Esophagus muscularis mucosa (tissue), 4 donors: ENCODE measurements around the gene FTCDNL1. TPM values are rescaled to one million over a fixed set of nuclear protein-coding genes. Genes with fewer than 3 reads are reported as not detected.

Source experiments
- DNase-seq: peaks from one replicate; pipeline ENCODE4 v3.0.0-alpha.2; 2017; ENCODE audit errors: extremely low spot score
- H3K27ac ChIP-seq, 4 donors: fragments of 200-600 bp; sonication (generic); replicated peaks in 1 of 4; 1 replicate in 3 of 4; 2 replicates in 1 of 4; pipeline ENCODE4 v1.5.1; 2016 to 2019; ENCODE audit warnings: mild to moderate bottlenecking in 1 of 4
- H3K27me3 ChIP-seq, 4 donors: fragments of 200-600 bp; sonication (generic); one replicate each; pipeline versions ENCODE4 v1.5.1 to v1.6.0; 2016 to 2019
- H3K36me3 ChIP-seq, 4 donors: fragments of 200-600 bp; sonication (generic); one replicate each; pipeline ENCODE4 v1.5.1; 2016 to 2019
- H3K4me1 ChIP-seq, 4 donors: fragments of 200-600 bp; sonication (generic); one replicate each; pipeline ENCODE4 v1.5.1; 2016 to 2019
- H3K4me3 ChIP-seq, 4 donors: fragments of 200-600 bp; sonication (generic); 1 replicate in 2 of 4; 2 replicates in 2 of 4; pipeline ENCODE4 v1.5.1; 2016 to 2019; ENCODE audit warnings: mild to moderate bottlenecking in 4 of 4, moderate library complexity in 1 of 4
- H3K9me3 ChIP-seq, 4 donors: fragments of 200-600 bp; sonication (generic); 1 replicate in 3 of 4; 2 replicates in 1 of 4; pipeline ENCODE4 v1.5.1; 2016 to 2019
- EP300 ChIP-seq: sonication (generic); formaldehyde crosslinking; IDR thresholded peaks from one replicate; pipeline ENCODE4 v1.6.1; 2017; ENCODE audit warnings: antibody characterized with exemption
- POLR2A ChIP-seq: fragments of 450-650 bp; IDR thresholded peaks from one replicate; pipeline ENCODE4 v1.6.1; 2017; ENCODE audit warnings: antibody characterized with exemption, moderate library complexity, mild to moderate bottlenecking, low read depth
- POLR2AphosphoS5 ChIP-seq, 2 donors: sonication (generic); formaldehyde crosslinking; IDR thresholded peaks; one replicate each; pipeline ENCODE4 v1.6.1; 2017; ENCODE audit warnings: antibody characterized with exemption in 2 of 2
- WGBS: methylation state at CpG from one replicate; pipeline ENCODE4 v1.1.5; 2018; 5-methylcytosine and 5-hydroxymethylcytosine counted together
- intact Hi-C: fragments of 100-400 bp; cut with DNase I; formaldehyde crosslinking; loops from one replicate; pipeline ENCODE4 v1.15.1; 2023
- total RNA-seq, 4 donors: library from RNA; depleted of rRNA; stranded (reverse); fragments of >200 nt; gene quantifications; one replicate each; pipeline versions ENCODE4 v1.1.0 to v1.2.1, GENCODE V29; 2016
- TF ChIP-seq, protein P1 (sequence below), 3 experiments: fragments of 200-600 bp in 2 of 3; fragments of 450-650 bp in 1 of 3; sonication (generic) in 2 of 3; IDR thresholded peaks; one replicate each; pipeline ENCODE4 v1.5.1; 2017 to 2019; ENCODE audit warnings: antibody characterized with exemption in 3 of 3, mild to moderate bottlenecking in 2 of 3, moderate library complexity in 1 of 3

Gene FTCDNL1
- total RNA-seq, 4 donors from 2014 or later = 1.2 to 5.3 (median 2.0) TPM

DNA sequence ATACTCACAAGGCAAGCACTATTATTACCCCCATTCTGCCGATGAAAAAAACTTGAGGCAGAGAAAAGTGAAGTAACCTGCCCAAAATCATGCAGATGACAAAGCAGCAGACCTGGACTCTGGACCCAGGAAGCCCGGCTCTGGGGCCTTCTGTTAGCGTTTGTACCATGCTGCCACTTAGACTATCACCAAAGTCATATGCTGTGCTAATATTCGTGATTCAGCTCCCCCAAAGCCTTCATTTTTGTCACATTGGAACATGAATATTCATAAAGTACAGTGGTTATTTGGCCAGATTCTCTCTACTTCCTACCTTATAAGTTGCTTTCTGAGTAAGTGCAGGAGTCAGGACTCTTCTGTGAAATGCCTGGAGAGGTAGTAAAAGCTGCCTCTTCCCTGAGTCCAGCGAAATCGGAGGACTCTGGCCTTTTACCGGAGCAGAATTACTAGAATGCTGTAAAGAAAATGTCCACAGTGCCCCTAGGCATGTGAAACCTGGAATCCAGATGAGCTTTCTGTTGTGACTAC is 86.7 kb downstream of the FTCDNL1 start:
- H3K4me1 ChIP-seq = no peaks in the 10 kb centered on the region
- no peaks in the 10 kb centered on the region for H3K27me3 ChIP-seq
- intact Hi-C loops = no loop called here
- no peak overlapping the region for H3K4me3 ChIP-seq
- 95% methylated on average over 7 of the region's 7 CpGs for WGBS
- H3K27ac ChIP-seq = no peak overlapping the region
- H3K9me3 ChIP-seq = no peaks in the 10 kb centered on the region
- no peaks in the 10 kb centered on the region for H3K36me3 ChIP-seq
- no peak for TF ChIP-seq EP300
- TF ChIP-seq, protein P1, sequence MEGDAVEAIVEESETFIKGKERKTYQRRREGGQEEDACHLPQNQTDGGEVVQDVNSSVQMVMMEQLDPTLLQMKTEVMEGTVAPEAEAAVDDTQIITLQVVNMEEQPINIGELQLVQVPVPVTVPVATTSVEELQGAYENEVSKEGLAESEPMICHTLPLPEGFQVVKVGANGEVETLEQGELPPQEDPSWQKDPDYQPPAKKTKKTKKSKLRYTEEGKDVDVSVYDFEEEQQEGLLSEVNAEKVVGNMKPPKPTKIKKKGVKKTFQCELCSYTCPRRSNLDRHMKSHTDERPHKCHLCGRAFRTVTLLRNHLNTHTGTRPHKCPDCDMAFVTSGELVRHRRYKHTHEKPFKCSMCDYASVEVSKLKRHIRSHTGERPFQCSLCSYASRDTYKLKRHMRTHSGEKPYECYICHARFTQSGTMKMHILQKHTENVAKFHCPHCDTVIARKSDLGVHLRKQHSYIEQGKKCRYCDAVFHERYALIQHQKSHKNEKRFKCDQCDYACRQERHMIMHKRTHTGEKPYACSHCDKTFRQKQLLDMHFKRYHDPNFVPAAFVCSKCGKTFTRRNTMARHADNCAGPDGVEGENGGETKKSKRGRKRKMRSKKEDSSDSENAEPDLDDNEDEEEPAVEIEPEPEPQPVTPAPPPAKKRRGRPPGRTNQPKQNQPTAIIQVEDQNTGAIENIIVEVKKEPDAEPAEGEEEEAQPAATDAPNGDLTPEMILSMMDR (IDR thresholded peaks at IDR 0.05) = no peak
- no peak for TF ChIP-seq POLR2AphosphoS5 (IDR thresholded peaks at IDR 0.05)
- TF ChIP-seq POLR2A = no peak
- DNase-seq = peak; percentile 66

GRCh38 chr2:199762963-199763362 is 88.0 kb downstream of the FTCDNL1 start:
- no peak for DNase-seq
- TF ChIP-seq, protein P1 (IDR thresholded peaks at IDR 0.05) = no peak
- TF ChIP-seq POLR2A (no peak), POLR2AphosphoS5 (IDR thresholded peaks at IDR 0.05) (no peak), EP300 (no peak)
- Histone ChIP-seq H3K4me1 (peaks cover 0 to under 1% (median under 1%) of the 10 kb centered on the region in 4 donors), H3K4me3 (no peak overlapping the region), H3K36me3 (no peaks in the 10 kb centered on the region), H3K9me3 (no peaks in the 10 kb centered on the region), H3K27me3 (no peaks in the 10 kb centered on the region), H3K27ac (no peak overlapping the region)
- intact Hi-C loops = no loop called here
- 78% methylated on average over 4 of the region's 4 CpGs for WGBS

- DNase-seq = no peak
- WGBS = 74% methylated on average over 3 of the region's 3 CpGs
- no peaks in the 10 kb centered on the region for H3K9me3 ChIP-seq
- TF ChIP-seq POLR2AphosphoS5 (IDR thresholded peaks at IDR 0.05) (no peak), EP300 (no peak), POLR2A (no peak)
- TF ChIP-seq, protein P1 (IDR thresholded peaks at IDR 0.05) = no peak
- H3K4me1 ChIP-seq = peaks cover 4 to 13% (median 11%) of the 10 kb centered on the region in 4 donors
- H3K4me3 ChIP-seq = no peak overlapping the region
- no peaks in the 10 kb centered on the region for H3K36me3 ChIP-seq
- intact Hi-C loops = no loop called here
- no peak overlapping the region for H3K27ac ChIP-seq
- no peaks in the 10 kb centered on the region for H3K27me3 ChIP-seq
These were observed 90.4 kb downstream of the FTCDNL1 start for GRCh38 chr2:199760574-199760973.

- peaks cover 4 to 13% (median 11%) of the 10 kb centered on the region in 4 donors for H3K4me1 ChIP-seq
- no peak overlapping the region for H3K27ac ChIP-seq
- H3K9me3 ChIP-seq = no peaks in the 10 kb centered on the region
- H3K27me3 ChIP-seq = no peaks in the 10 kb centered on the region
- no peak for TF ChIP-seq EP300
- TF ChIP-seq, protein P1 (IDR thresholded peaks at IDR 0.05) = no peak
- TF ChIP-seq POLR2A = no peak
- no peak for TF ChIP-seq POLR2AphosphoS5 (IDR thresholded peaks at IDR 0.05)
- DNase-seq = no peak
- 55% methylated on average over 3 of the region's 3 CpGs for whole genome bisulfite sequencing
- no peak overlapping the region for H3K4me3 ChIP-seq
- intact Hi-C loops = no loop called here
- no peaks in the 10 kb centered on the region for H3K36me3 ChIP-seq
These were observed 93.6 kb downstream of the FTCDNL1 start for GRCh38 chr2:199757233-199757870.
